Anterior cingulate cortex (tissue), 58 donors: Measurements from ENCODE around the gene NPLOC4.

ENCODE experiments used
- DNase-seq, 58 donors: peaks; one replicate each; lab custom pipeline; 2025; lab: John Stamatoyannopoulos, UW

The NPLOC4 gene

DNA sequence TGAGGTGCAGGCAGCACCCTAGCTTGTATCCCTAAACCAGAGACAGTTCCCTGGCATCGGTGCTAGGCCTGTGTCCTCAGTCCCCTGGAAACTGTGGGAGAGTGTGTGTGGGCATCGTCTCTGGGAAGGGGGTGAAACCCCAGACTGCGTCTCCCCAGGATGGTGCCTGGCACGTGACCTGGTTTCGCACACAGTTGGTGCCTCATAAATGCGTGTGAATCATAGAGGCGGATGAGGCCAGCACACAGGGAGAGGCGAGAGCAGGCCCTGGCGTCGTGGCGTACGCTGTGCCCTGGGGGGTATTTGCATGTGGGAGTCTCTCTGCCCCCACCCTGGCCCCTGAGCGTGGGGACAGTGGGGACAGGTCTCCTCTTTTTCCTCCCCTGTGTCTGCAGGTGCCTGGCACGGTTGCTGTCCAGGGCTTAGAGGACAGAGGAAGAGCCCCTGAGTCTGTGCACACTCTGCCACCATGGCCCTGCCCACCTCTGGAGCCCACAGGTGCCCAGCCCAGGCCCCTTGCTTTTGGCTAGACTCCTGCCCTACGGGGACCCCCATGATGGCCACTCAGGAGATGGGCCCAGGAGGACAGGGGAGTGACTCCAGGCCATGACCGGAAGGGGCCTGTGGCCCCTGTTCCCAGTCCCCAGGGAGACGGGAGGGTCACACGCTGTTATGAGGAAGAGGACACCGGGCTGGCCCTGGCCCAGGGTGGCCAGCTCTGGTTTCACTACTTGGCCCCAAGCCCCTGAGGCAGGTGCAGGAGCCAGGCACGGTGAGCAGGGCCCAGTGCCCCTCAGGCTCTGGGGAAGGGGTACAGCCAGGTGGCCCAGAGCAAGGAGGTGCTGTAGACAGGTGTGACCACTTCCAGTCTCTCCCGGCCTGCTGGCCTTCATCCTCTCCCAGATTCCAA lies 110.0 kb downstream of the NPLOC4 start:
- DNase-seq, result no peak

DNA sequence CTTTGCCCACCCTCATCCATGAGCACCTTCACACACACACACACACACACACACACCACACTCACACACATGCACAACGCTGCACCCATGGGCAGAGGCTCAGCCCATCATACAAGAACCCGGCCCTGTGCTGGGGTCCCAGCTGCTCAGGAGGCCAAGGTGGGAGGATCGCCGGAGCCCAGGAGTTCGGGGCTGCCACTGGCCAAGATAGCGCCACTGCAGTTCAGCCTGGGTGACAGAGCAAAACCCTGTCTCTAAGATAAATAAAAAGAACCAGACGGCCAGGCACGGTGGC lies 112.1 kb downstream of the NPLOC4 start:
- DNase-seq, result no peak

DNA sequence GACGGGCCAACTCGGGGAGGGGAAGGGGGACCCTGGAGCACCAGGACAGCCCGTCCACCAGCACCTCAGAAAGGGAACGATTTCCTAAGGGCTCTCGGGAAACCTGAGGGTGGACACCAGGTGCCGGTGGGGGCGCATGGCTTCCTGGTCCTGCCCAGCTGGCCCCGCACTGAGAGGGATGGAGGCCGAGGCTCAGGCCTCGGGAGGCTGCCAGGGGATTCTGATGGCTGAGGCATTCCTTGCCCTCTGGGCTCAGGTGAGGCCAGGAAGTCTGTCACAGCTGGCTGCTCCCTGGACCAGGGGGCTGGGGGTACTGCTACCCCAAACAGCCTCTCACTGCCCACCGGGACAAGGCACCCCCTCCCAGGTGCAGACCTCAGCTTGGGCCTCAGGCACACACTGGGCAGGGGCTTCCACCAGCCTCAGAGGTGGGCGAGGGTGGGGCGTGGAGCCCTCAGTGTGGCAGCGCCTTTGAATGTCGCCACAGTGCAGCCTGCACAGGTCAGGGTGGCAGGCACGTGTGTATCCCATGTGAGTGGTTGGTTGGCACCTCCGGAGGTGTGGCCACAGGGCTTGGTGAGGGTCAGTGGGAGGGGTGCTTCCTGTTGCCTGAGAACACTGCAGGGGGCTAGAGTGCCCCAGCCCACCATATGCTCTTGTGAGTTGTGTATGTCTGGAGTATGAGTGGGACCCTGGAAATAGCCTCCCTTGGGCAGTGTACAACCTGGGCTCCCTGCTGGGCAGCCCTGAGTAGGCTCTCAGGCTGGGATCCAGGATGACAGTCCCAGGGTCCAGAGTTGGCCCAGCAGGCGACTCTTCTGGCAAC lies 112.7 kb downstream of the NPLOC4 start:
- no peak for DNase-seq

DNA sequence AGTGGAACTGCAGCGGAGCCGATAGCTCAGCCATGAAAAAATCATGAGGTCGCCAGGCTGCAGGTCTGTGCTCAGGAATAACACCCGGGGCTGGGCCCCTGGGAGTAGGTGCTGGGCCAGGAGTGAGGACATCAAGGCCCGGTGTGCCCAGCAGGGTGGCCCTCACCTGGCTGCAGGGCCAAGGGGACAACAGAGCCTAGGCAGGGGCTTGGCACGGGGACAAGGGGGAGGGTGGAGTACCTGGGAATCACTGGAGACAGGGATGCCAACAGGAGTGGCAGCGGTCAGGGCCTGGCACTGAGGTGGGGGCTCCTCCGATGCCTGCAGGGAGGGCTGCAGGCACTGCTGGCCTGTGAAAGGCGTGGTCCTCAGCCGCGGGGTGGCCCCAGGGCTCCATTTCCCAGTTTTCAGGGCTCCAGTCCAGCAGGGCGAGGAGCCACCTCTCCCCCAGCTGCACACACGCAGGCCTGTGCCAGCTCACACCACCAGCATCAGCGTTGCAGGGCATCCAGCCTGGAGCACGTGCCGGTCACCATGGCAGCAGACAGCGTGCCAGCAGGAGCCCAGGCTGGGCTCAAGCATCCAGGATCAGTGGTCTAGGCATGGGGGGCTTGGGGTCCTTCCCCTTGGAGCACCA lies 113.4 kb downstream of the NPLOC4 start:
- peak in 50 of 58 donors; percentile 20 to 85 (median 56) for DNase-seq

DNA sequence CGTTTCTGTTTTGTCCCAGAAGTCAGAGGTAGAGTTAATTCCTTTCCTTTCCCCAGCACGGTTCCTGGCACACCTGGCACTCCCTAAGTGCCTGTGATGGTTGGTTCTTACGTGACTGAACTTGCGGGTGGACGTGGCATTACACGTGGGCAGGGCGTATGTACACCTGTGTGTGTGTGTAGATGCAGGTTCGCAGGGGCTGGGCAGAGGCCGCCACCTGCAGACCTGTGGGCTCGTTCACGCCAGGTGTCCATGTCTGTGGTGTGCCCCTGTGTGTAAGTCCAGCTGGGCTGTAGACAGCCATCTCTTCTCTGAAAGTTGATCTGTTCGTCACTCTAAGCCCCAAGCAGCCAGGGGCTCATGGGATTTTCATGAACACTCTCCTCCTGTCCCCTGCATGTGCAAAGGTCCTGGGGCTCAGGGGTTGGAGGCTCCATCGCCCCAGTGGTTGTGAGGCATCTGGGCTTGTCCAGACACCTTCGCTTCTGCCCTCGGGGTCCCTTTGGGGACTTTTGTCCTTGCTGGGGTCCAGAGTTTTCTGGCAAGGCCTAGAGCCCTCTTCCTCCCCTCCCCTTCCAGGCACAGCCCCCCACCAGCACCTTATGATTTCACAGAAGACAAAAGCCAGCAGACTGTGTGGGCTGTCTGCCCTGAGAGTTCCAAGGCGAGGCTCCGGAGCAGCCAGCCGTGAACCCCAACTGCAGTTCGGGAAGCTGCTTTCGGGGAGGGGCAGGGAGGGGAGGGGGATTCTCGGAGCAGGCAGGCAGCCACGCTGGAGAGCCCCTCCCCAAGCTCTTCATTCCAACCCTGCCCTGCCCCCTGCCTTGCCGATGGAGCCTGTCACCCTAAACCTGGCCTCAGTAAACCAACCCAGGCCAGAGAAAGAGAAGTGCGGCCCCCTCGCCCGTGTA lies 114.2 kb downstream of the NPLOC4 start:
- DNase-seq, result no peak

DNA sequence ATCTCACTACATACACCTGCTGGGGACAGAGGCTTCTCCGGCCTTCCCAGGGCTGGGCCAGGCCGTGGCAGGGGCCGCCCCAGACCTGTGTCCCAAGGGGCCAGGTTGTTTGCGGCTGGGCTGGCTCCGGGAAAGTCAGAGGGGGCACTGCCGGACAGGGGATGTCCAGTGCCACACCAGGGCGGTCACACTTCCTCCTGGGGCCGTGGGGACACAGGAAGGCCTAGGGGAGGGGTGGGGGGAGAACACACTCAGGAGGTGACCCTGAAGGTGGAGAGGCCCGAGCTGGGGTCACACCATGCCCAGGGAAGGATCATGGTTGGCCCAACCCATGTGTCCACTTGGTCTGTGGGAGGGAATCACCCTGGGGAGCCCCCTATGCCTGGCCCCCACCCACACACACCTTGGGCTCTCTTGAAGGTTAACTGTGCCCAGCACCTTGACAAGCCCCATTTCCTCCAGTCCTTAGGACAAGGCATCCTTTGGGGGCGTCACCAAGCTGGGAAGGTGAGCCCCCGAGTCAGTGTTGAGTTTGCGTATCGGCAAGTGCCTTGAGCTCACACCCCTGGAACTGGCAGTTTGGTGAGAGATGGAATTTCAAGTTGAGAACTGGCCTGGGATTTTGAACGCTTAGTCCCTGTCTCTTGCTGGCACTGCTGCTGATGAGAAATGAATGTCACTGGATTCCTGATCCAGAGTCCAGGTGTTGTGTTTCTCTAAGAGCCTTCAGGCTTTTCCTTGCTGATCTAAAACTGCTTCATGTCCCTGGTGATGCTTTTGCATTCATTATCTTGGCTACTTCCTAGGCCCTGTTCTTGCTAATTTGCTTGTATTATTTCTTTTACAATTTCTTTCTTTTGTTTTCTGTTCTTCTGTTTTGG lies 116.7 kb downstream of the NPLOC4 start:
- no peak for DNase-seq

DNA sequence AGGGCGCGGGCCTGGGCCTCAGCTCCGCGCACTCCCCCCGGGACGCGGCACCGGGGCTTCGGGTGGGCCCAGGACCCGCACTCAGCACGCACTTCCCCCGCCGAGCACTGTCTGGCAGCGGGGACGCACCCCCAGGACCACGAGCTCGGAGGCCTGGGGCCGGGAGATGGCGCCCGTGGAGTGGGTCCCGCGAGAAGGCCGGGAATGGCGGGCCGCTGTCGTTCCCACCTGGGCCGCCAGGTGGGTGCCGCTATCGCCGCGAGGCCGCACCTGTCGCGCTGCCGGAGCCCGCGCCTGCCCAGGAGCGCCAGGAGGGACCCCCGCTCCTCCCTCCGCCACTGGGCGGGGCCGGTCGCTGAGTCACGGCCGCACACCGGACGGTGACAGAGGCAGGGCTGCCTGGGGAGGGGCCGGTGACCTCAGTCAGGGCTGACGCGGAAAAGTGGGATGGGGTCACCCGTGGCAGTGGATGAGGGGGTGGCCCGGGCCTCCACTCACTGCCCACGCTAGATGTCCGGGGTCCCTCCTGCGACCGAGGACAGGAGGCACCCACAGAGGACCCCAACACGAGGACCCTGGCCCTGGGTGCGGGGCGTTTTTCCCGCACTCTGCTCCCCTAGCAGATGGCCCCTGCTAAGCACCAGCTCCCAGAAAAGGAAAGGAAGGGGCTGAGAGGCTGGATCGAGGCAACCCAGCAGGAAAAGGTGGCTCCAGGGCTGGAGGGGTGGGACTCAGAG lies 117.5 kb downstream of the NPLOC4 start:
- DNase-seq, result no peak

DNA sequence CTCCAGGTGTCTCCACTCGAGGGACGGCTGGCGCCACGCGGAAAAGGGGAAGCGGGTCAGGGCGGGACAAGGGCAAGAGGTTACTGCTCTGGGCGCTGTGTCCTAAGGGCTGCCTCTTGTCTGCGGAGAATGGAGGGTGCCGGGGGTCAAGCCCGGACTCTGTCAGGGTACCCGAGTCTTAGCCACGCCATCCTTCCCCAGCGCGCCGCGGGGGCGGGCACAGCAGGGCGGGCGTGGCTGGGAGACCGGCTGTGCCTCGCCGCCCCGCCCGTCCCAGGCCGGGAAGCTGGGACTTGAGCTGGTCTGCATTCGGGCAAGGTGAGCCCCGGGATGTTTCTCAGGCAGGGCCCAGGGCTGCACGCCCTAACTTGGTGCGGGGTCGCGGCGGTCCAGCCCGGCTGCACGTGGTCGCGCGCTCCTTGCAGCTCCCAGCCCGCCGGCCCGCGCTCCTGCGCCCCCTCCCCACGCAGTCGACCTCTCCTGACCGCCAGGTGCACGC lies 118.1 kb downstream of the NPLOC4 start:
- DNase-seq, result no peak

DNA sequence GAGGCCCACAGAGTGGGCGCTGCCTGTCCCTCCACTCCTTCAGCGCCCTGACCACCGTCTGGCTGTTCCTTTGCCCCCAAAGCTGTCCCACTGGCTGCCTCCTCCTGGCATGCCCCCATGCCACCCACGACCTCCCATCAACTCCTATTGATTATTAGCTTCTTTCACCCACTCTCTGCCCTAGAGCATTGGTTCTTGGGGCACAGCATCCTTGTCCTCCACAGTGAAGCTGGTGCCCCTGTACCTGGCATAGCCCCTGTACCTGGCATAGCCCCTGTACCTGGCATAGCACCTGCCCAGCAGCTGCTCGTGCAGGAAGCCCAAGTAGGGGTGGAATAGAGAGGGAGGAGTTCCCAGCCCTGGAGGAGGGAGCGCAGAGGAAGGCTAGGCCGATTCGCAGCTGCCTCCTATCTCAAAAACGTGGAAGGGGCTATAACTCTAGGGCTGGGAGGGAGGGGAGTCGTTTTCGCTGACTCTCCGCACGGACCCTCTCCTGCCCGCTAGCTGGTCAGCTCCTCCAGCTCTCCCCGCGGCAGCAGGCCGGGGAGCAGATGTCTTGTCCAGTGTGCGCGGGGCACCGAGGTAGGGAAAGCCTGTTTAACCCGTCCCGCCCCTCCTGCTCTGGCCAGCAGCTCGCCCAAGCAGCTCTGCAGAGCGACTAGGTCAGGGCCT lies 118.7 kb downstream of the NPLOC4 start:
- no peak for DNase-seq

DNA sequence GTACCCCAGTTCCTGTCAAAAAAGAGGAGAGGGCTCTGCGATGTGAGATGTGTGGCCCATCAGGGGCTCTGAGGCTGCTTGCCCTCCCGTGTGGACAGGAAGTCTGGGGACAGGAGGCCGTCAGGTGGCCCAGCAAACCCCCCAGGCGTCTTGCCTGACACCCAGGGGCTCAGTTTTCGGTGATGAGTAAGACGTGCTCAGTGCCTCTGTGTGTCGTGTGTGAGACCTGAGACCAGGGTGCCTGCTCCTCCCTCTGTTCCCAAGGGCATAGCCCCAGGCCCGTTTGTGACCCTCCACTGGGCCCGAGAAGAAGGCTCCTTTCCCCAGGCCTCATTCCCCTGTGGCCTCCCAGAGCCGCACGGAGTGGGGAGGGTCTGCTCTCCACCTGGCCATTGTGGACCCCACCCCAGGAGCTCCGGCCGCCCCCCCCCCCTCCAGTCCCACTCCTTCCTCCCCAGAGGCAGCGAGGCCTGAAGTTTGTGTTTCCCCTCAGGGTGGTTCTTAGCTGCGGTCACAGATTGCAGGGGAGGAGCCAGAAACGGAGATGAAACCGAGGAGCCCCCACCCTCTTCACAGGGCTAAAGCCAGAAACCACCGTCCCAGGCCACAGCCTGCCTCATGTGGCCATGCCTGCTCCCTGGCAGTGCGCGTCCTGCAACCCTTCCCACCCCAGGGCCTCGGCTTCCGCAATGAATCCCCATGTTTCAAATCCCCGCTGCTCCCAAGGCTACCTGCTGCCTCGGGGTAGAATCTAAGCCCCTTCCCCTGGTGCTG lies 119.4 kb downstream of the NPLOC4 start:
- DNase-seq, result no peak

DNA sequence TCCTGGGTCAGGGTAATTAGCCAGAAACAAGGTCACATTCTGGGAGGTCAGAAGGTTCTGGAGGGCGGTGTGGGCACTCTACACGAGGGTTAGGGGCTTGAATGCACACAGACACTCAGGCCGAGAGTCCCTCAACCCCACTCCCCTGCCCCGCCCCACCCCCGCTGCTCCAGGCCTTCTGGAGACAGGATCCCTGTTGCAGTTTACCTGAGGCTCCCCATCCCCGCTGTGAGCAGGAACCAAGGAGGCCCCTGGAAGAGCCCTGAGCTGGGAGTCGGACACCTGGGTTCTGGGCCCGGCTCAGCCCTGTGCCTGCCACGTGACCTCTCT lies 119.9 kb downstream of the NPLOC4 start:
- DNase-seq, result no peak

DNA sequence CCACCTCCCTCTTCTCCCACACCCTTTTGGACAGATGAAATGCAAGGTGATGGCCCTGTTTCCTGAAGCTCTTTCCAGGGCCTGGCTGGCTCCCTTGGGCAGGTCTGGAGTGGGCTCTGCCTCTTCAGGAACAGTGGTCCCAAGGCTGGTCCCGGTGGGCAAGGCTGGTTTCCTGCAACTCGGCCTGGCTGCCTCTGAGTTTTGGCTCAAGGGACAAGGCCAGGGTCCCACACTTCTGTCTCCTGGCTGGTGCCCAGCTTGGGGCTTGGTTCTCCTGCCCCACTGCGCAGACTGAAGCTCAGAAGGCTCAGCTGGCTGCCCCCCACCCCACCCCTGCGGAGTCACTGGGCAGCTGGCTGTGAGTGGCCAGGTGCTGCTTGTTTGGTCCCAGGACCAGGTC lies 120.5 kb downstream of the NPLOC4 start:
- DNase-seq, result no peak

DNA sequence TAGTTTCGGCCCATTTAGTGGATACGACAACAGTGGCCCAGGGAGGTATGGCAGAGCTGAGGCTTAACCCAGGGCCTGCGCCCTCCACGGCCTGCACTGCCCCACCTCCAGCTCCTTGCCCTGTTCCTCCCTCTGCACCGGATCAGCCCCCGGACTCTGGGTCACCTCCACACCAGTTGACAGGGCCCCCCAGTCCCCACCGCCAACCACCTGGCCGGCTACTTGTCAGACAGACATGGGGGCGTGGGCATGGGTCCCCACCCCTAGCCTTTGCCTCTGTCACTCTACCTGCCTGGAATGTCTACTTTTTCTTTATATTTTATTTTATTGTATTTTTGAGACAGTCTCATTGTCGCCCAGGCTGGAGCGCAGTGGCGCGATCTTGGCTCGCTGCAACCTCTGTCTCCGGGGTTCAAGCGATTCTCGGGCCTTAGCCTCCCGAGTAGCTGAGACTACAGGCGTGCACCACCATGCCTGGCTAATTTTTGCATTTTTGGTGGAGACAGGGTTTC lies 121.3 kb downstream of the NPLOC4 start:
- DNase-seq, result no peak

DNA sequence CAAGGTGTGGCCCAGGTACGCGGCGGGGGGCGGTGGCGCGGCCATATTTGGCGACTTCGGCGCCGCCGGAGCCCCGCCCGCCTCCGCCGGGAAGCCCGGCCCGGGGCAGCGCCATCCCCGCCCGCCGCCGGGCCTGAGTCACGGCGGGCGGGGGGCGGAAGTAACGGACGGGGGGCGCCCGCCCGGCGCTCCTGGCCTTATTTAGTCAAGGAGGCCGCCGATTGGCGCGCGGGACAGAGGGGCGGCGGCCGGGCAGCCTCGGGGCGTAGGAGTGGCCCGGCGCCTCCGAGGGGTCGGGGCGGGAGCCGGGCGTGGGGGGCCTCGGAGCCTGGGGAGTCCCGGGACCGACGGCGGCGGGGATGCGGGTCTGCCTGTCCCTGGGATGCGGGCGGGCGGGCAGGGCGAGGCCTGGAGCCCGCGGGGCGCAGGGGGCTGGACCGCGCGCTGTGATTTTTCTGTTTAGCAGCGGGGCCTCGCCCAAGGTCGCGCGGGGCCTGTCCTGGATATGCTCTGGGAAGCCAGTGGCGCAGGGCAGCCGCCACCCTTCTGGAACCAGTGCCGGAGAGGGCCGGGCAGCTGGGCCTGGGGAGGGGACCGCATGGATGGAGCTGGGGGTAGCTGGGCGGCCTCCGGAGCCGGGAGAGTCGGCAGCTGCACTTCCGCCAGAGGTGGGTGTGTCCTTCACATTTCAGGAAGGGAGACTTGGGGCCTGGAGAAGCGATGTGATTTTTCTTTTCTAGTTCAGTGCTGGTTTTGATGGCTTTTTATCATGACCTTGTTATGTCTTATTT lies 122.0 kb downstream of the NPLOC4 start:
- peak in 26 of 58 donors; percentile 24 to 70 (median 42) for DNase-seq

DNA sequence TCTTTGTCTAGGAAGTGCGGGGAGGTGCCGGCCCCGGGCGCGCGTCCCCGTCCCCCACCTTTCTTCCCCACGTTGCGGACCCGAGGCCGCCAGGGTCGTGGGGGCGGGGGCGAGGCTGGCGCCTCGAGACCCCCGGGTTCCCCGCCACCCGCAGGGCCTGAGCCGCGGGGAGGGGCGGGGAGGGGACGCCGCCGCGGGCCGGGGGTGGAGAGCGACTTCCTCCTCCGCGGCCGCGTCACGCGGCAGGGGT lies 122.5 kb downstream of the NPLOC4 start:
- no peak for DNase-seq

DNA sequence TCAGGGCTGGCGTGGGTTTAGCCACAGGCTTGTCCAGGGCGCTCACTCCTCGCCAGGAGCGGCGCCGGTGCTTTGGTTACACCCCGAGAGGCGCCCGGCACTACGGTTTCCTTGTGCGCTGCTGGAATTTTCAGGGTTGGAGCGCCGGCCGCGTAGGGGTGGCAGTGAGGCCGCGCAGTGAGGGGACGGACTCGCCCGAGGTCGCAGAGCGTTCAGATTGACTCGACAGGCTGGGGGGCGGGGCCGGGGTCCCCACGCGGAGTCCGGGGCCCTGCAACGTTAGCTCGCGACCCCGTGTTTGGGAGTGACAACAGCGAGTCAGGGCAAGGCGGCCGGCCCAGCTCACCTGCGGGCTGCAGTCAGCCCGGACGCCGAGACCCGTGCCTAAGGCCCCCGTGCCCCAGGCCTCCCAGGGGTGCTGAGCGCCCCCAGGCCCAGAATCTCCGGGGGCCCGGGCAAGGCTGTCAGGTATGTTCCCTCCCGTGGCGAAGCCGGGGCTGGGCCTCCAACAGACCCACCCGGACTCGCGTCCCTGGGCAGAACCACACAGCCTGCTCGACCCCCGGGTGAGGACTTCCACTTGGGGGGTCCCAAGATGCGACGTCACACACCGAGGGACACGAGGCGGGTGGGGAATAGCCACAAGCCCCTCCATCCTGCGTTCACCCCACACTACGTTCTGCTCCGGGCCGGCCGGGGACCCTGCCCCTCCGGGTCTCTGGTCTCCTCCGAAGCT lies 123.0 kb downstream of the NPLOC4 start:
- peak in 35 of 58 donors; percentile 35 to 72 (median 57) for DNase-seq
